GM12878 (cell line): ENCODE measurements around the gene NCAM2. TPM values are rescaled to one million over a fixed set of nuclear protein-coding genes. Genes with fewer than 3 reads are reported as not detected.

ENCODE experiments used
- ATAC-seq: fragments of 200-7000 bp; cut with Tn5 transposase; 3 replicates; pipeline ENCODE4 v1.9.1; 2020; ENCODE audit warnings: mild to moderate bottlenecking, moderate library complexity
- BruUV-seq: library from RNA; stranded (reverse); fragments of 400-500 nt; replicated peaks from 2 replicates; lab custom pipeline; 2021; lab: Mats Ljungman, UMichigan
- CTCF ChIA-PET: fragments of 300-600 bp; sonication (Branson Sonifier 250); formaldehyde crosslinking; extraction: SDS; loops from one replicate; lab custom pipeline; 2021; ENCODE audit warnings: inconsistent platforms; lab: Yijun Ruan, JAX
- POLR2A ChIA-PET: fragments of 350-600 bp; formaldehyde crosslinking; extraction: SDS; loops from one replicate; lab custom pipeline; 2021; ENCODE audit warnings: inconsistent platforms; lab: Charles Lee
- RAD21 ChIA-PET: fragments of 300-600 bp; sonication (Branson Sonifier 250); formaldehyde crosslinking; loops from one replicate; lab custom pipeline; 2023; ENCODE audit warnings: antibody characterized with exemption; ENCODE audit not compliant: unreplicated experiment; lab: Charles Lee
- SMC1A ChIA-PET: fragments of 300-600 bp; sonication (Branson Sonifier 250); formaldehyde crosslinking; loops from one replicate; lab custom pipeline; 2023; ENCODE audit not compliant: unreplicated experiment, uncharacterized antibody; lab: Charles Lee
- DNase-seq: peaks from one replicate; pipeline ENCODE4 v3.0.0-alpha.2; 2011; ENCODE audit warnings: low read depth, low spot score
- FAIRE-seq: peaks from 3 replicates; lab custom pipeline; 2011; peaks lifted over from hg19 to GRCh38; lab: Jason Lieb, UNC
- H2AFZ ChIP-seq: 2 replicates; pipeline ENCODE4 v1.6.0; 2011; ENCODE audit warnings: low read depth, low read length, control low read depth; ENCODE audit not compliant: control insufficient read depth
- H3K27ac ChIP-seq: 2 replicates; pipeline ENCODE4 v1.5.1; 2011; ENCODE audit warnings: control low read depth; ENCODE audit not compliant: control insufficient read depth, insufficient read depth
- H3K27me3 ChIP-seq, 2 experiments: replicated peaks in 1 of 2; 2 replicates each; pipeline versions ENCODE4 v1.6.0 to v1.6.1; 2011; ENCODE audit warnings: low read length in 1 of 2; ENCODE audit not compliant: control insufficient read depth in 2 of 2, insufficient read depth in 2 of 2
- H3K36me3 ChIP-seq, 2 experiments: 2 replicates each; pipeline ENCODE4 v1.5.1; 2011; ENCODE audit warnings: low read length in 1 of 2; ENCODE audit not compliant: control insufficient read depth in 2 of 2, insufficient read depth in 2 of 2
- H3K4me1 ChIP-seq: 2 replicates; pipeline ENCODE4 v1.6.1; 2011; ENCODE audit warnings: mild to moderate bottlenecking, low read length, moderate library complexity, mixed read lengths; ENCODE audit not compliant: control insufficient read depth, insufficient read depth
- H3K4me2 ChIP-seq: 2 replicates; pipeline ENCODE4 v1.6.0; 2011; ENCODE audit warnings: control low read depth; ENCODE audit not compliant: control insufficient read depth, insufficient read depth
- H3K4me3 ChIP-seq: fragments of 200-600 bp; sonication (generic); 2 replicates; pipeline ENCODE4 v1.5.1; 2016
- H3K79me2 ChIP-seq: 2 replicates; pipeline ENCODE4 v1.6.0; 2011; ENCODE audit warnings: low read length; ENCODE audit not compliant: control insufficient read depth, insufficient read depth
- H3K9ac ChIP-seq: 2 replicates; pipeline ENCODE4 v1.8.0; 2011; ENCODE audit warnings: low read length, control low read depth, mixed read lengths; ENCODE audit not compliant: control insufficient read depth, insufficient read depth
- H3K9me3 ChIP-seq: replicated peaks from 3 replicates; pipeline ENCODE4 v1.5.1; 2011; ENCODE audit warnings: mild to moderate bottlenecking, low read length; ENCODE audit not compliant: control insufficient read depth, insufficient read depth
- H4K20me1 ChIP-seq: 2 replicates; pipeline ENCODE4 v1.6.0; 2011; ENCODE audit not compliant: control insufficient read depth, insufficient read depth
- EP300 ChIP-seq, 2 experiments: fragments of 150-350 bp in 1 of 2; IDR thresholded peaks; 2 replicates each; pipeline ENCODE4 v1.6.1; 2011 to 2012; ENCODE audit warnings: low read depth in 2 of 2, low read length in 2 of 2, borderline replicate concordance in 1 of 2, improper control_type of control experiment in 1 of 2, inconsistent platforms in 1 of 2; ENCODE audit not compliant: control insufficient read depth in 1 of 2
- NBN ChIP-seq: fragments of 450-650 bp; IDR thresholded peaks from 2 replicates; pipeline ENCODE4 v1.6.1; 2016
- NFYB ChIP-seq: IDR thresholded peaks from 2 replicates; pipeline ENCODE4 v1.6.1; 2011; ENCODE audit warnings: low read depth, mild to moderate bottlenecking, low read length, improper control_type of control experiment, moderate library complexity; ENCODE audit not compliant: insufficient read depth
- NR2C2 ChIP-seq: IDR thresholded peaks from 2 replicates; pipeline ENCODE4 v1.6.1; 2011; ENCODE audit warnings: borderline replicate concordance, low read depth; ENCODE audit not compliant: control insufficient read depth, insufficient read length
- RAD51 ChIP-seq: fragments of 450-650 bp; IDR thresholded peaks from 2 replicates; pipeline ENCODE4 v1.6.1; 2016; ENCODE audit warnings: moderate library complexity, mild to moderate bottlenecking, inconsistent platforms
- RELB ChIP-seq: fragments of 450-650 bp; IDR thresholded peaks from 2 replicates; pipeline ENCODE4 v1.6.1; 2017; ENCODE audit warnings: low read depth, mild to moderate bottlenecking, moderate library complexity
- SIX5 ChIP-seq: IDR thresholded peaks from 2 replicates; pipeline ENCODE4 v1.6.1; 2011; ENCODE audit warnings: mild to moderate bottlenecking, low read depth, low read length, moderate library complexity; ENCODE audit not compliant: severe bottlenecking
- SPI1 ChIP-seq: IDR thresholded peaks from 2 replicates; pipeline ENCODE4 v1.6.1; 2011; ENCODE audit warnings: low read depth, mild to moderate bottlenecking, low read length, moderate library complexity, borderline replicate concordance; ENCODE audit not compliant: insufficient read depth
- STAT3 ChIP-seq: IDR thresholded peaks from 2 replicates; pipeline ENCODE4 v1.6.1; 2011; ENCODE audit warnings: low read depth, low read length, improper control_type of control experiment
- USF2 ChIP-seq: IDR thresholded peaks from 2 replicates; pipeline ENCODE4 v1.6.1; 2011; ENCODE audit warnings: low read depth, low read length, improper control_type of control experiment, borderline replicate concordance
- ZBTB4 ChIP-seq: fragments of 450-650 bp; formaldehyde crosslinking; IDR thresholded peaks from 2 replicates; pipeline ENCODE4 v1.4.0; 2022; ENCODE audit warnings: mild to moderate bottlenecking, moderate library complexity
- ZNF622 ChIP-seq: fragments of 450-650 bp; IDR thresholded peaks from 2 replicates; pipeline ENCODE4 v1.6.1; 2017; ENCODE audit warnings: mild to moderate bottlenecking, inconsistent platforms
- WGBS: methylation state at CpG from one replicate; pipeline ENCODE4 v1.1.6; 2016; ENCODE audit warnings: low lambda C conversion rate; ENCODE audit not compliant: insufficient replicate concordance, insufficient coverage; ENCODE audit errors: missing lambda C conversion rate; 5-methylcytosine and 5-hydroxymethylcytosine counted together
- in situ Hi-C: fragments of 300-500 bp; cut with MboI; formaldehyde crosslinking; loops from 9 replicates; pipeline ENCODE4 v1.14.3; 2018; ENCODE audit warnings: mixed read lengths
- intact Hi-C: fragments of 100-400 bp; cut with micrococcal nuclease; formaldehyde crosslinking; loops from one replicate; pipeline ENCODE4 v1.14.2; 2022; ENCODE audit not compliant: unreplicated experiment
- polyA plus RNA-seq, 11 experiments: library from polyadenylated mRNA; depleted of rRNA in 4 of 11; unstranded in 6 of 11; stranded (reverse) in 5 of 11; fragments of >200 nt; fragmentation: Nextera tagmentation in 4 of 11; fragmentation: Illumina TruSeq in 1 of 11; extraction: Ambion mirVana in 4 of 11; extraction: Trizol in 1 of 11; gene quantifications; 1 replicate in 1 of 11; 2 replicates in 10 of 11; pipeline versions ENCODE4 v1.2.1 to v1.2.3, GENCODE V29; 2011 to 2016; ENCODE audit warnings: inconsistent platforms in 2 of 11, missing spikeins in 2 of 11, low read depth in 1 of 11
- total RNA-seq, 4 experiments: library from RNA; depleted of rRNA in 3 of 4; stranded (reverse); fragments of >200 nt in 3 of 4; fragmentation: Illumina TruSeq in 1 of 4; extraction: Trizol in 1 of 4; gene quantifications; 2 replicates each; pipeline versions ENCODE4 v1.2.1 to v1.2.3, GENCODE V29; 2013 to 2021
- TF ChIP-seq, protein P1 (sequence below): fragments of 450-650 bp; IDR thresholded peaks from 2 replicates; pipeline ENCODE4 v1.6.1; 2017; ENCODE audit warnings: mild to moderate bottlenecking
- TF ChIP-seq, protein P2 (sequence below): fragments of 450-650 bp; IDR thresholded peaks from 2 replicates; pipeline ENCODE4 v1.6.1; 2016; ENCODE audit warnings: mild to moderate bottlenecking
- TF ChIP-seq, protein P3 (sequence below): IDR thresholded peaks from 2 replicates; pipeline ENCODE4 v1.6.1; 2011; ENCODE audit warnings: low read depth, mild to moderate bottlenecking, low read length, moderate library complexity, borderline replicate concordance; ENCODE audit errors: extremely low read depth

Gene NCAM2
- total and polyA plus RNA-seq, 10 of the 15 experiments (the other 5 are each of a cell fraction or from before 2014, with no cell fraction given) = 0.23 to 0.27 TPM; not detected in 8

DNA sequence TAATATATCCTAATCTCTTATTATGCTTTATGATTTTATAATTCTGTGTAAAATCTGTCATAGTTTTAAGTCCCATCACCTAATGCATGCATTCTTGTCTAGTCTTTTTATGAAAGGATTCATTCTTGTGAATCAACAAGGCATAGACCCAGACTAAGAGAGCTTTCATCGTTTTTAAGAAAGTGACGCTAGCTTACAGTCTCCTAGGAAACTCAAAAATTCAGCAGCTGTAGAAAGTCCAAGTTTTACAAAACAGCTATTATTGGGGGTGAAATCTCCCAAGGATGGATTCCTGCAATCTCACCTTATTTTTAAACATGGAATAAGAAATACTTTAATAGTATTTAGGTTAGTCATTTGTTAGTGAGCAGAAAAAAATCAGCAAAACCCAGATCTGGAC is 104.7 kb downstream of the NCAM2 start:
- Histone ChIP-seq H2AFZ (no peak overlapping the region), H3K9me3 (no peaks in the 10 kb centered on the region), H3K4me1 (no peaks in the 10 kb centered on the region), H3K27me3 (no peaks in the 10 kb centered on the region), H3K4me2 (no peak overlapping the region), H3K27ac (no peak overlapping the region), H3K79me2 (no peaks in the 10 kb centered on the region), H3K4me3 (no peak overlapping the region), H3K9ac (no peak overlapping the region), H4K20me1 (no peaks in the 10 kb centered on the region), H3K36me3 (no peaks in the 10 kb centered on the region)
- FAIRE-seq (no peak), DNase-seq (no peak), ATAC-seq (no peak)
- ChIA-PET POLR2A (no interaction called here), CTCF (no interaction called here), SMC1A (no interaction called here), RAD21 (no interaction called here)
- in situ Hi-C loops = no loop called here
- intact Hi-C loops = loop anchor here (5.0 kb wide), 1 partner anchor 101 kb away; no protein-coding TSS in a partner anchor
- 39% methylated on average over 2 of the region's 2 CpGs for WGBS
- no TSS peak for BruUV-seq
- TF ChIP-seq NBN (no peak), RELB (no peak), ZNF622 (no peak), STAT3 (no peak), SIX5 (no peak), RAD51 (no peak), EP300 (IDR thresholded peaks at IDR 0.05; ENCODE audit: borderline replicate concordance in 1 of 2, control insufficient read depth in 1 of 2, low read depth in 2 of 2, low read length in 2 of 2) (no peak), NFYB (no peak), SPI1 (no peak), USF2 (no peak), NR2C2 (no peak), ZBTB4 (CRISPR knock-in tag) (no peak)
- TF ChIP-seq, protein P1, sequence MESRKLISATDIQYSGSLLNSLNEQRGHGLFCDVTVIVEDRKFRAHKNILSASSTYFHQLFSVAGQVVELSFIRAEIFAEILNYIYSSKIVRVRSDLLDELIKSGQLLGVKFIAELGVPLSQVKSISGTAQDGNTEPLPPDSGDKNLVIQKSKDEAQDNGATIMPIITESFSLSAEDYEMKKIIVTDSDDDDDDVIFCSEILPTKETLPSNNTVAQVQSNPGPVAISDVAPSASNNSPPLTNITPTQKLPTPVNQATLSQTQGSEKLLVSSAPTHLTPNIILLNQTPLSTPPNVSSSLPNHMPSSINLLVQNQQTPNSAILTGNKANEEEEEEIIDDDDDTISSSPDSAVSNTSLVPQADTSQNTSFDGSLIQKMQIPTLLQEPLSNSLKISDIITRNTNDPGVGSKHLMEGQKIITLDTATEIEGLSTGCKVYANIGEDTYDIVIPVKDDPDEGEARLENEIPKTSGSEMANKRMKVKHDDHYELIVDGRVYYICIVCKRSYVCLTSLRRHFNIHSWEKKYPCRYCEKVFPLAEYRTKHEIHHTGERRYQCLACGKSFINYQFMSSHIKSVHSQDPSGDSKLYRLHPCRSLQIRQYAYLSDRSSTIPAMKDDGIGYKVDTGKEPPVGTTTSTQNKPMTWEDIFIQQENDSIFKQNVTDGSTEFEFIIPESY = no peak
- TF ChIP-seq, protein P2, sequence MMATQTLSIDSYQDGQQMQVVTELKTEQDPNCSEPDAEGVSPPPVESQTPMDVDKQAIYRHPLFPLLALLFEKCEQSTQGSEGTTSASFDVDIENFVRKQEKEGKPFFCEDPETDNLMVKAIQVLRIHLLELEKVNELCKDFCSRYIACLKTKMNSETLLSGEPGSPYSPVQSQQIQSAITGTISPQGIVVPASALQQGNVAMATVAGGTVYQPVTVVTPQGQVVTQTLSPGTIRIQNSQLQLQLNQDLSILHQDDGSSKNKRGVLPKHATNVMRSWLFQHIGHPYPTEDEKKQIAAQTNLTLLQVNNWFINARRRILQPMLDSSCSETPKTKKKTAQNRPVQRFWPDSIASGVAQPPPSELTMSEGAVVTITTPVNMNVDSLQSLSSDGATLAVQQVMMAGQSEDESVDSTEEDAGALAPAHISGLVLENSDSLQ = no peak
- TF ChIP-seq, protein P3, sequence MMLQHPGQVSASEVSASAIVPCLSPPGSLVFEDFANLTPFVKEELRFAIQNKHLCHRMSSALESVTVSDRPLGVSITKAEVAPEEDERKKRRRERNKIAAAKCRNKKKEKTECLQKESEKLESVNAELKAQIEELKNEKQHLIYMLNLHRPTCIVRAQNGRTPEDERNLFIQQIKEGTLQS = no peak
